GM19324 (cell line): ENCODE results near the gene ADRM1.

Experiments
- ATAC-seq: cut with Tn5 transposase; IDR thresholded peaks from one replicate; pipeline ENCODE4 v1.9.1; 2021; ENCODE audit warnings: mild to moderate bottlenecking, moderate library complexity; ENCODE audit not compliant: unreplicated experiment, low FRiP score

Gene ADRM1

DNA sequence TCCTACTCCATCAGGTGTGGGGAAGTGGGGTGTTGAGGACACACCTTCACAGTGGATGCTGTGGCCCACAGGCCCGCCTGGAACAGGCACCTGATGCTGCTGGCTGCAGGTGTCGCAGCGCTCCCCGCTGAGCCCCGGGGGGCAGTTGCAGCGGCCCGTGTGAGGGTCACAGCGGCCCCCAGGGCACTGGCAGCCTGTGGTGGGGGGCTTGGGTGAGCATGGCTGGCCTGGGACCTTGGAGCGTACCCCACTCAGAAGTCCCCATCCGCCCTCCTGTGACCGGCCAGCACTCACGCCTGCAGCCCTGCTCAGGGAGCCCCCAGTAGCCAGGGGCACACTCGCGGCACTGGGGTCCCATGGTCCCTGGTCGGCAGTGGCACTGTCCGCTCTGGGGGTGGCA, 19.2 kb downstream of the ADRM1 start:
- ATAC-seq, result no peak

DNA sequence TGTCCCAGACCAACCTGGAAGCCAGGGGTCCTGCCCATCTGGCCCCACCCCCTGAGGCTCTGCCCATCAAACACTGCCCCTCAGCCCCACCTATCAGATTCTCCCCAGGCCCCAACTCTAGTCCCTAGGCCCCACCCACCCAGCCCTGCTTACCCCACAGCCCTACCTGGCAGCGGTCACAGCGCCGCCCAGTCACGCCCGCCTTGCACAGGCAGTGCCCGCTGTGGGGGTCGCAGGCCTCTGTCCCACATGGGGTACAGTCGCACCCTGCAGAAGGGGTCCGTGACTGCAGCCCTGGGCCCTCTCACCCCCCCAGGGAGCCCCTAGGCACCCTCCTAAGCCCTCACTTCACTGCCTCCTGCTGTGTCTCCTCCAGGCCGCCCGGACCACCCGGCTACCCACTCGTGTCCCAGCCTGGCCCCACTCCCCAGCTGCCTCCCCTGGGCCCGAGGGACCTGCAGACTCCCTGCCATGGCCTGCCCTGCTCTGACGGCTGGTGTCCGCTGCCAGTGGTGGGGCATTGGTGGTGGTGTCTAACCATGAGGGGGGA, 19.8 kb downstream of the ADRM1 start:
- ATAC-seq, result no peak

DNA sequence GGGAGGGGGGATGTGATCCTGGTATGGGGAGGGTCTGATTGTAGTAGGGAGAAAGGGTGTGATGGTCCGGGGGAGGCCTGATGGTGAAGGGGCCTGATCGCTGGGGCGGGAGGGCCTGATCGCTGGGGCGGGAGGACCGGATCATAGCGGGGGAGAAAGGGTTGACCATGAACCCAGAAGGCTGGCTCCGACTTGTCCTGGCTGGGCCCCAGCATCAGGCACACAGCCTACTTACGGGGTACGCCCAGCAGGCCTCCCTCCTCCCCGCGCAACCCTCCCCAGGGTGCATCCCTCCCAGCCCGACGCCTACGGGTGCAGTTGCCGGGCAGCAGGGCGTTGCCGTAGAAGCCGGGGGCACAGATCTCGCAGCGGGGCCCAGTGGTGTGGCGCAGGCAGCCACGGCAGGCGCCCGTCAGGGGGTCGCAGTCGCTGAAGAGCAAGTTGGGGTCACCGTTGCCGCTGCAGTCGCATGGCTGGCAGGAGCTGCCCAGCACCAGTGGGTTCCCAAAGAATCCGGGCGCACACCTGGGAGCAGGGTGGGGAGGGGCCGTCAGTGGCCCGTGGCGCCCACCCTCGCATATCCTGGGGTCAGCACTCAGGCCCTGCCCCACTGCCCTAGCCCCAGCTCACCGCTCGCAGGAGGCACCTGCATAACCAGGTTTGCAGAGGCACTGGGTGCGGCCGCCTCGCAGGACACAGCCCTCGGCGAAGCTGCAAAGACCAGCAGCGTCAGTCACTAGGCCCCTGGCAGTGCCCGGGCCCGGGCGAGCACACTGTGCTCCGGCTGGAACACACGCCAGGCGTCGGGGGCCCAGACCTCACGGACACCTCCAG, 20.6 kb downstream of the ADRM1 start:
- no peak for ATAC-seq

DNA sequence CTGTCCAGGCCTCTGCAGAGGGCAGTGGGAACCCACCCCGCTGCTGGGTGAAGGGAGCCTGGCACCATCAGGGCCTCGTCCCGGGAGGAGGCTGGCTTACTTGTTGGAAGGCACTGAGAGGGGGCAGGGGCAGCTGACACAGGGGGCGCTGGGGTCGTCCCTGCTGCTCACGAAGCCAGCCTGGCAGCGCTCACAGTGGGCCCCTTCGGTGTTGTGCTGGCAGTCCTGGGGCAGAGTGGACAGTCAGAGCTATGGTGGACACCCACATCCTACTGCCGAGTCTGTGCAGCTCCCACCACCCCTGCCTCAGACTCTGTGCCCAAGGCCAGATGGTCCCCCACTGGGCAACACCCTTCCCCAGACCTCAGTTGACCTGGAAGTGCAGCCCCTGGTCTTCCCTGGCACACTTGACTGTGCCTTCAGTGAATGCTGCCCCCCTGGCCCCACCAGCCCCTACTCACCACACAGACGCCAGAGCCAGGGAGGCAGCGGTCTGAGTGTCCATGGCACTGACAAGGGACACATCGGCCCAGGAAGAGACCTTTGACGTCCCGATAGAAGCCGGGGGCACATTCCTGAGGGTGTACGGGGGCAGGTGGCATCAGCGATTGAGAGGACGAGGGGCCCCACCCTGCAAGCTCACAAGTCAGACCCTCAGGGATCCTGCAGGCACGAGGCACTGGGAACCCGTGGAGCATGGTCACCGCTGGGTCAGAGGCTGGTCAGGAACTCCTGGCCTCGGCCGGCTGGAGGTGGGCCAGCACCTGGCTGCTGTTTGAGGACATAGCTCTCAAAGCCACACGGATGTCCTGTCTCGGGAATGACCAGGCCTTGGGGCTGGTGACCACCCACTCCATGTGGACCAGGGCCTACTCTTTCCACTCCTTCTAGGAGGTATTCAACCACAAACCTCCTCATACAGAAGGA, 21.4 kb downstream of the ADRM1 start:
- ATAC-seq, result no peak

DNA sequence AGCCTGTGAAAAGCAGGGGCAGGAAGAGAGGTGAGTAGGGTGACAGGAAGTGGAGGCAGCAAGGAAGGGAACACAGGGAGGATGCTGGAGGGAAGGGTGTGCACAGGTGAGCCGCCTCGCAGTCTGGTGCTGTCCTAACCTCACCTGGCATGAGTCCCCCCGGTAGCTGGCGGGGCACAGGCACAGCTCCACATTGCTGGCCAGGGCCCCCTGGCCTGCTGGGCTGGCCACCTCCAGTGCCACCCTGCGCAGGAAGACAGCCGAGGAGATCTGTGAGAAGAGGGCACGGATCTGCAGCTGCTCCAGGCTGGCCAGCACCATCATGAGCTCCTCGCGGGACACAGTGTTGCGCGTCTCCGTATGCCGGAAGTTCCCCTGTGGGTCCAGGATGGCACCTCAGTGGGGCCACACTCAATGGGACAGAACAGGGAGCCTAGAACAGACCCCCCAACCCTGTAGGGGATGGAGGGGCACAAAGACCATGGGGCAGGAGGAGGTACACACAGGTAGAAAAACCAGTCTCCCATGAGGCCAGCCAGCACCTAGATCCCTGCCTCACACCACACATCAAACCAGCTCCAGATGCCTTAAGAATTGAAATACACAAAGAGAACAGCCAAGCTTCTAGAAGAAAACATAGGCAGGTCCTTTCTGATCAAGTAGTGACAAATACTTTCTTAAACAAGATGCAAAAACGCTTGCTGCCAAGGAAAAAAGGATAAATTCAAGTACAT, 22.5 kb downstream of the ADRM1 start:
- ATAC-seq, result no peak

DNA sequence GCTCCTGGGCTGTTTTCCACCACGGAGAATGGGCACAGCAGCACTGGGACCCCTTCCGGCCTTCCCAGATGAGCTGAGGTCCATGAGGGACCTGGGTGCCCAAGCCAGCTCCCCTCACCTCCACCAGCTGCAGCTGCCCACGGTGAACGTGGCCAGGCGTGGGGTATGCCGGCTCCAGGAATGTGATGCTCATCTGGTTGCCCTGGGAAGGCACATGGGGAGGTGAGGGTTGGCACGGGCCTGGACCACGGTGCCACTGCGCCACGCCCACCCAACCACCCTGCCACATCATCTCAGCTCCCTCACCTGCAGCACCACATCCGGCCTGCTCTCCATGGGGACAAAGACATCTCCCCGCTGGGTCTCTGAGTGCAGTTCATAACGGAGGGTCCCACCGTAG, 23.8 kb downstream of the ADRM1 start:
- ATAC-seq, result no peak

DNA sequence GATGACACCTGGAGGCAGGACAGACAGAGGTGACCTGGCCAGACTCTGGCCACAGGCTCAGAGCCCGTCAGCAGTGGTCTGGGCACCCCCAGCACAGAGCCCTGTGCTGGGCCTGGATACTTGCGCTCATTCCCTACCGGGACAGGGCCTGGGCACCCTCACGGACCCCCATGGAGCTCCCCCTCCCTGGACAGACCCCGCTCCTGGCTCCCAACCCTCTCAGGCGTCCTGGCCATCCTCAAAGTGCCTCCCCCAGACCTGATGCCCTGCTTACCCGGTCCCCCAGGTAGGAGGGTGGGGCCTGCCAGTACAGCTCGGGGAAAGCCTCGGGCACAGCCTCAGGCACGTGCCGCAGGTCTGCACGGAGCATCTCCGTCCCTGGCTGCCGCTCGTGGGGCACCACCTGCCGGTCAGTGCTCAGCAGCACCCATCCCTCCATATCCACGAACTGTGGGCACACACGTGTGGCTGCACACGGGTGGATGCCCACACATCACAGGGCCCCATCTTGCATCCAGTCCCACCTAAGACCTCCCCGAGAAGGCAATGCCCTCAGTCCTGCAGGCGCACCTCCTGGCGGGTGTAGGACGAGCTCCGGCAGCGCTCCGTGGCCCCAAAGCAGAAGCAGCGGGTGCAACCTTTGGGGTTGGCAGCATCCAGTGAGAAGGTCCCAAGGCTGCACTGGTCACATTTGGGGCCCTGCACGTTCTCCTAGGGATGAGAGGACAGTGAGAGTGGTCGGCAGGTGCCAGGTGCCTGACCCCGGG, 24.3 kb downstream of the ADRM1 start:
- no peak for ATAC-seq

DNA sequence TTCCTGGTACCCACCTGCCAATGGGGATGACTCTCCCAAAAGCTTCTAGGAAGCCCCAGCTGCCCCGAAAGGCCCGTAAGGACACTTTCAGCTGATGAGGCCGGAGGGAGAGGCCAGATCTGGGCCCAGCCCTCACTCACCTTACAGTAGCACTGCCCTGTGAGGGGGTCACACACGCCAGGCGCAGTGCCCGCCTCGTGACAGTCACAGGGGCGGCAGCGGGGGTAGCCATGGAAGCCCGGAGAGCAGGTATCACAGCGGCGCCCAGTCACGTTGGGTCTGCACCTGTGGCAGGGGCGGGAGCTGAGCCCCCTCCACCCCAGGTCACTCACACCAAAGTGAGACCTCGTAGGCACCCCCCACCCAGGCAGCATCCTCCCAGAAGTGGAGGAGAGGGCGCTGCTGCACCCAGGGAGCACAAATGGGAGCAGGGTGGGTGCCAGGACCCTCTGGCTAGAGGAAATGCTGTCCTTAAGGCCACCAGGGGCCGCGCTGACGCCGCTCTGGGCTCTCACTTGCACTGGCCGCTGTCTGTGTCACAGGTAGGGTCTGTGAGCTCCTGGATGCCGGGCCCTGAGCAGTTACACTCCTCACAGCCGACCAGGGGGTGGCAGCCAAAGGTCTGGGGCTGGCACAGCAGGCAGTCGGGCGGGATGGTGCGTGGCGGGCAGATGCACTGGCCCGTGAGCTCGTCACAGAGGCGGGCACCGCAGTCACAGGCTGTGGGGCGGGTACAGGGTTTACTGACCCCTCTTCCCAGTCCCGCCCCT, 25.1 kb downstream of the ADRM1 start:
- ATAC-seq, result no peak

DNA sequence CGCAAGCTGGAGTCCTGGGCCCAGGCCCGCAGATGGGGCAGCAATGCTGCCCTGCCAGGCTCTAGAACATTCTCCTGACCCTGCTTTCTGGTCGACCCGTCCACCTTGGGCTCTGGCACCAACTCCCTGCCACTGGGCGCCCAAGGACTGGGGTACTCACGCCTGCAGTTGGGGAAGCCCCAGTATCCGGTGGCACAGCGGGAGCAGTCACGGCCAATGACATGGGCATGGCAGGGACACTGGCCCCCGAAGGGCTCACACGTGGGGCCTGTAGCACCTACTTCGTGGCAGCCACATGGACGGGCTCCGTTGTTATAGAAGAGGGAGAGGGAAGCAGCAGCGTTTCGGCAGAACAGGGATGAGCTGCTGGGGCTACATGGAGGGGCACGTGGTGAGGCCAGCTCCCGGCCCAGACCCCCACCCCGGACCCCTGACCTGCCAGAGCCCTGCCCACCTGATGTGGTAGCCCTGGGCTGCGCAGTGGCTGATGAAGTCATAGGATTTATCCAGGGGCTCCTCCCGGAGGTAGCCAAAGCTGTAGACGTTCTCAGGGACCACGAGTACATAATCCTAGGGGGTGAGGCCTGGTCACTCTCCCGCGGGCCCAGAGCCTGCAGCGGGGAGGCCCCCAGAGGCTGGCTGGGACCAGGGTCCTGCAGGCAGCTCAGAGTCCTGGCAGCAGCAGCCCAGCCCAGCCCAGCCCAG, 26.0 kb downstream of the ADRM1 start:
- no peak for ATAC-seq

DNA sequence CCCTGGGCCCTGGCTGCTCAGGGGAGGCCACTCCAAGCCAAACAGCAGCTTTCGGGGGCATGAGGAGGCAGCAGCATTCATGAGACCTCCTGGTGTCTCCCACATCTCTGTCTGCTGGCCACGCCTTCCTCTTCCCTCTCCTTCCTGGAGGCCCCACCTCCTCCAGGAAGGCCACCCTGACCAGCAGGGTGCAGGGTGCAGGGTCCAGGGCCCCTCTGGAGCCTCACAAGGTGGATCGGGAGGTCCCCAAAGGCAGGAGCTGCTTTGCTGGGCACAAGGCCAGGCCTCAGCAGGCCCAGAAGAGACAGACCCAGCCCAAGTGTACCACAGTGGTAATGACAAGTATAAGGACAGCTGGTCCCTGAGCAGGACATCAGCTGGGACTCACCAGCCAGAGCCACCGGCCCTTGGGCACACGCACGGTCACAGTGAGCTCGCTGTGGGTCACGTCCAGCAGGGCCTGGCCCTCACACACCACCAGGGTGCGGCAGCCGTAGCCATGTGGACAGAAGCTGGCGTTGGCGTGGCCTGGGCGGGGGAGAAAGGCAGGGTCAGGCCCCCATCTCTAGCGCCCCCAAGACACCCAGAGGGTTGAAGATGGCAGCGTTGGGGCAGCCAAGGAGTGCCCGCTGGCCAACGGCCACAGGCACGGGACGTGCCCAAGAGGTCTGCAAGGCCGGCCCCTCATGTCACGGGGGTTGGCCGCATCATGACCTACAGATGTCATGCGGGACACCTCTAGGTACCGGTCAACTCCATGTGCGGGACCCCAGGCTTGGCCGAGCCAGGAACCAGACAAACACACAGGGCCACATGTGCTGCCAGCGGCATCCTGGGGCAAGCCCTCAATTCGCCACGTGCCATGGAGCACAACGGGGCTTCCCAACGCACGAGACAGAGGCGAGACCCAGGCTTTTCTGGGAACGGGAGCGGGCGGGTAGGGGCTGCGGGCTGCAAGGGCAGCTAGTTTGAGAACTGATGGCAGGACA, 26.9 kb downstream of the ADRM1 start:
- no peak for ATAC-seq

DNA sequence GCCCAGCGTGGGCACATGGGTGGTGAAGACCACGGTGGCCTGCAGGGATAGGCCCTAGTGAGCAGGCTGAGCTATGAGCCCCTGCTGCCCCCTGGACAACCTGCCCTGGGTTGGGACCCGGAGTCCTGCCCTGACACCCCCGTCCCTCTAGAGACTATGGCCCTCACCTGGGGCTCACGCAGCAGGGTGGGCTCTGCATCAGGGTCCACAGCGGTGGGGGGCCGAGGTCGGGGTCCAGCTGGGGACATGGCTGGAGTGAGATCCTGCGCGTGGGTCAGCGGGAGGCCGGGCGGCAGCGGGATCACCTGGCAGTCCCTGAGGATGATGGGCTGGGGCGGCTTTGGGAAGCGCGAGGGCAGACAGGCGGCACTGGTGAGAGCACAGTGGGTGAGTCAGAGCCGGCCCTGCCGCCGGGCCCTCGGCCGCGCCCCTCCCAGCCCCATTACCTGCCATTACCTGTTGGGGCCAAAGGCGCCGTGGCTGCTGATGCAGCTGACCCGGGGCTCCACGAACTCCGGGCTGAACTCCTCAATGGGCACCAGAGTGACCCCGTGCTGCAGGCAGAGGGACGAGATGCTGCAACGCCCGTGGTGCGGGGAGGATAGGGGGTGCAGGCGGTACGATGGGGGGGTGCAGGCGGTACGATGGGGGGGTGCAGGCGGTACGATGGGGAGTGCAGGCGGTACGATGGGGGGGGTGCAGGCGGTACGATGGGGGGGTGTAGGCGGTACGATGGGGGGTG, 27.9 kb downstream of the ADRM1 start:
- no peak for ATAC-seq

DNA sequence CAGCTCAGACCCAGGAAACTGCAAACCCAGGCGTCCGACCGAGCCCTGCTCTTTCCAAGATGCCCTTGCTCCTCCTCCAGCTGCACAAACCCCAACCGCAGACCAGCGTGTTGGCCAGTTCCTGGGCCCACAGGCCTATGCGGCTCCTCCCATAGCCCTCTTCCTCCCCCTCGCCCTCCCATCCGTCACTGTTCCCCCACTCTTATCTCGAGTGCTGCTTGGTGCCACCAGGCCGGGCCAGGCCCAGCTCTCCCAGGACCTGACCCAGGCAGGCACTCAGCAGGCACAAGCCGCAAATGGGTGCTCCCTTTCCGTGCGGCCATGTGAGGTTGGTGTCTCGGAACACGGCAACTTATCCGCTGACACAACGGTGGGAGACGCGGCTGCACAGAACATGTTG, 28.6 kb downstream of the ADRM1 start:
- ATAC-seq, result no peak

DNA sequence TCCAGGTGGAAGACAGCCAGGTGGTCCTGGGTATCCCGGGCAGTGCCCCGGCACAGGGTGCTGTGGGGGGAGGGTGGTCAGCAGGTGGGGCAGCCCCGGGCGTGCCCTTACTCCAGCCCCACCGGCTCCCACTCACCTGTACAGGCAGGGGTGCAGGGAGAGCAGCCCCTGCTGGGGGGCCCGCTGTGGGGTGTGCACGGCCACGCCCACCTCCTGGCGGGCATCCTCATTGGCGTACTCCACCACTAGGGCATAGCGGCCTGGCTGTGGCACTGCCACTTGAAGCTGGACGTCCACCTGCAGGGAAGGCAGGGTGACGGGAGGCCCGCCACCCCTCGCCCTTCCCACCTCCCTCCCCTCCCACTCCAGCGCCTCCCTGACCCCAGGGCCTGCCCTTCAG, 29.6 kb downstream of the ADRM1 start:
- ATAC-seq, result no peak

DNA sequence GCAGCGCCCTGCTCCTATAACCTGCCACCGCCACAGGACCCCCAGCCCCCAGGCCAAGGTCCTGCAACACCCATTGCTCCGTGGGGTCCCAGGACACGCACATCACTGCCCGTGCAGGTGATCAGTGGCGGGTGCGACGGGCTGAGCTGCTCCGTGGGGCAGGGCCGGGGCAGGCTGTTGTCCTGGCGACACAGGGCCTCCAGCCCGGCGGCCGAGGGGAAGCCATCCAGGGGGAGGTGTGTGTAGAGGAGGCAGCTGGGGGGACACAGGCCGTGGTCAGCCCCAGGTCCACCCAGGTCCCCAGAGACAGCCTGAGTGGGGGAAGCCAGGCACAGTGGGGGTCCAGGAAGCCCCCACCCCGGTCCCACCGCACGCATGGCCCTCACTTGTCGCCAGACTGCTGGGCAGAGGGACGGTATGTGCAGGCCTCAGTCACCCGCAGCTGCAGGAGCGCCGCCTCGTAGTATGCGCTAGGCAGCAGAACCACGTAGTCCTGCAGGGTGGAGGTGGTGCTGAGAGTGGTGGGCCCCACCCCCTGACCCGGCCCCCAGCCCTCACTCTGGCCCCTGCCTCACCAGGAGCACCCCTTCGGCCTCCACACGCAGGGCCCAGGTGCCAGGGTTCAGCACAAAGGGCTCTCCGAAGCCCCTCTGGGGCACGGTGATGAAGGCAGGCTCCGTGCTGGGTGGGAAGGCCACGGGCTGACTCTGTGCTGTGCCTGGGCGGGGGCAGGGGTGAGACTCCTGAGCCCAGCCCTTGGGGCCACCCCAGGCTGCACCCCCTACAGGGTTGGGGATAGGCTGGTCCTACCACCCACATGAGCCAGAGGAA, 30.4 kb downstream of the ADRM1 start:
- no peak for ATAC-seq

DNA sequence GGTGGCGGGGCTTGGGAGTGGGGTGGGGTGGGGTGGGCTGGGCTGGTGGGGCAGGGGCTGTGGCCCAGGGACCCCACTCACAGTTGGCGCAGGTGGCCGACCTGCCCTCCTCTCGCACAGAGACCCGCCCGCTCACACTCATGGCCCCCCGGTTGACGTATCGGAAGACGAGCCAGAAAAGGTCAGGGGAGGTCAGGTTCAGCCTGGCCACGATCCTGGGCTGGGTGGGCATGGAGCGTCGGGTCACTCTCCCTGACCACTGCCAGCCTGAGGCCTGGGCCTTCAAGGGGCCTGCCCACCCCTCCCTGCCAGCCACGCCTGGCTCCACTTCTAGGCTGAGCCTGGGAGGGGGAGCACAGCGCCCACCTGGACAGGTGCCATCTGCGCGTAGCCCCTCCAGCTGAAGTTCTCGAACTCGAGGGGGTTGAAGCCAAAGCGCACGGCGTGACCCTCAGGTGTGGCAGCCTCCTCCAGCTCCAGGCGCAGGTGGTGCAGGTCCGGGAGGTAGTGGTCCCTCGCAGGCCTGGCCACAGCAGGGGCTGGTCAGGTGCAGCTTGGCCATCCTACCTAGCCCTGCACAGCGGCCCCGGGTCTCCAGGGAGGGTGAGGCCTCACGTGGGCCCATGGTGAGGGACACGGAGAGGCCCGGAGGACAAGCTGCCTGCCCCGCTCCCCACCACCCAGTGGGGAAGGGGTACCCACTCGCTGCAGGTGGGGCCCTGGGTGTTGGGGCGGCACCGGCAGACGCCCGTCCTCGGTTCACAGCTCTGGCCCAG, 31.2 kb downstream of the ADRM1 start:
- no peak for ATAC-seq
